ENCODE data around the gene KLF3.

- TF ChIP-seq EZH2 (IDR thresholded peaks at IDR 0.05; ENCODE audit: insufficient read depth, poor library complexity, severe bottlenecking) (no peak), EZH2phosphoT487 (IDR thresholded peaks at IDR 0.05; ENCODE audit: insufficient read depth, low read depth) (no peak)
These were observed 4.7 kb upstream of the KLF3 start for GRCh38 chr4:38659346-38659745.
